Measurements from ENCODE around the gene HIRA. TPM values are rescaled to one million over a fixed set of nuclear protein-coding genes. Genes with fewer than 3 reads are reported as not detected.

HIRA gene
- total and polyA plus RNA-seq, 2 of the 8 experiments (the other 6 are each of a cell fraction or from before 2014, with no cell fraction given), result 34.9 to 67.2 TPM

GRCh38 chr22:19479355-19480172, 48.0 kb upstream of the HIRA start, which contains the start of gene CDC45:
CDC45 (plus strand) TSS chr22:19479920; CDS start chr22:19479969, 49 bp downstream.
- 2% methylated on average over 48 of the region's 50 CpGs; no CpG with 5 or more reads in 1 of the 2 experiments for WGBS, 2 experiments (ENCODE audit: extremely low coverage in 1 of 2, insufficient coverage in 1 of 2, insufficient read length in 1 of 2, insufficient replicate concordance in 2 of 2, low coverage in 1 of 2, low lambda C conversion rate in 2 of 2, missing lambda C conversion rate in 1 of 2)
- peaks cover 5% of the 10 kb centered on the region for H3K79me1 ChIP-seq (ENCODE audit: low read depth, low read length)
- H2BK120ac ChIP-seq (replicated peaks; ENCODE audit: low read depth, low read length), result peak within 1 kb of the TSS; percentile 72
- peak within 1 kb of the TSS; percentile 100 for H3K27ac ChIP-seq (ENCODE audit: low read depth, low read length)
- H3K14ac ChIP-seq (ENCODE audit: insufficient read length), result no peak within 1 kb of the TSS
- POLR2A ChIA-PET (ENCODE audit: partially characterized antibody), result interaction anchor here (0.6 to 3.7 kb wide), 36 partner anchors 9 to 369 kb away, joined by 3 to 33 read pairs (median 3); partner anchors contain the start of genes C22orf39, HIRA and MRPL40
- CTCF ChIA-PET (ENCODE audit: partially characterized antibody), result interaction anchor here (1.6 kb wide), 1 partner anchor 16 kb away, joined by 5 read pairs; no protein-coding TSS in a partner anchor
- H2AFZ ChIP-seq (ENCODE audit: low read length), result peak within 1 kb of the TSS; percentile 100
- H4K91ac ChIP-seq (replicated peaks; ENCODE audit: insufficient read length, low read length), result peak within 1 kb of the TSS; percentile 38
- H3K23ac ChIP-seq (ENCODE audit: insufficient read length), result no peak within 1 kb of the TSS
- H3K79me2 ChIP-seq (ENCODE audit: control insufficient read depth in 1 of 2, insufficient read depth in 2 of 2, low read length in 2 of 2), result peaks cover 3 to 48% of the 10 kb centered on the region in 2 experiments; a peak in 3 of 4 replicates
- peak within 1 kb of the TSS; percentile 97 for H4K5ac ChIP-seq (ENCODE audit: insufficient read length, low read depth, low read length)
- peaks cover 11 to 21% (median 14%) of the 10 kb centered on the region in 4 experiments for H3K36me3 ChIP-seq (ENCODE audit: control insufficient read depth in 2 of 4, insufficient read depth in 4 of 4, low read length in 3 of 4)
- no peak within 1 kb of the TSS for H2BK20ac ChIP-seq (ENCODE audit: low read length)
- peaks cover 14% of the 10 kb centered on the region for H3K23me2 ChIP-seq (ENCODE audit: low read depth, low read length)
- FAIRE-seq (peak; percentile 70), DNase-seq (ENCODE audit: low read depth in 1 of 2, low spot score in 2 of 2) (peak; percentile 88)
- H3K4me3 ChIP-seq (ENCODE audit: extremely low read depth in 1 of 4, insufficient read depth in 2 of 4, low read depth in 3 of 4, low read length in 4 of 4), result peak within 1 kb of the TSS; percentile 87 to 99 (median 94)
- peak within 1 kb of the TSS; percentile 94 for H2BK5ac ChIP-seq (ENCODE audit: low read depth, low read length)
- no peak within 1 kb of the TSS for H3K4ac ChIP-seq (replicated peaks; ENCODE audit: insufficient read length, low read depth, low read length)
- H4K20me1 ChIP-seq (replicated peaks in 1 of 2; ENCODE audit: control insufficient read depth in 1 of 2, insufficient read depth in 2 of 2, low read length in 2 of 2), result peaks cover 0 to 11% of the 10 kb centered on the region in 2 experiments
- peak within 1 kb of the TSS; percentile 61 to 99 for H3K4me2 ChIP-seq (ENCODE audit: insufficient read depth in 1 of 2, low read depth in 2 of 2, low read length in 2 of 2)
- H3K18ac ChIP-seq (ENCODE audit: extremely low read depth, low read length), result peak within 1 kb of the TSS; percentile 99
- peak within 1 kb of the TSS; percentile 66 for H3K56ac ChIP-seq (replicated peaks; ENCODE audit: insufficient read length, low read depth, low read length)
- peak within 1 kb of the TSS; percentile 94; the same call in 1 of the 2 replicates for H2BK12ac ChIP-seq (ENCODE audit: low read depth, low read length)
- peaks cover 0 to 8% (median 1%) of the 10 kb centered on the region in 4 experiments; a peak in 2 of 7 replicates for H3K4me1 ChIP-seq (replicated peaks in 1 of 4; ENCODE audit: control insufficient read depth in 3 of 4, insufficient read depth in 4 of 4, low read length in 3 of 4)
- no peaks in the 10 kb centered on the region for H3K9me3 ChIP-seq (ENCODE audit: insufficient read depth in 2 of 2, low read depth in 1 of 2, low read length in 1 of 2)
- H3K9ac ChIP-seq (replicated peaks in 1 of 4; ENCODE audit: extremely low read depth in 1 of 4, low read depth in 3 of 4, low read length in 3 of 4), result peak within 1 kb of the TSS; percentile 95 to 99 (median 97)
- H3K27me3 ChIP-seq (replicated peaks in 1 of 4; ENCODE audit: control insufficient read depth in 3 of 4, extremely low read depth in 1 of 4, insufficient read depth in 3 of 4, low read length in 3 of 4), result no peaks in the 10 kb centered on the region
- peak within 1 kb of the TSS; percentile 98 for H4K8ac ChIP-seq (ENCODE audit: extremely low read depth, insufficient read depth, low read length)
- H2AK5ac ChIP-seq (ENCODE audit: low read depth, low read length), result no peak within 1 kb of the TSS
- peak within 1 kb of the TSS; percentile 89; the same call in 1 of the 2 replicates for H2BK15ac ChIP-seq (ENCODE audit: low read length)
- peak; percentile 97 for TF ChIP-seq E2F6 (IDR thresholded peaks at IDR 0.05)
- no peak for TF ChIP-seq TAF7 (optimal IDR thresholded peaks at IDR 0.05; ENCODE audit: borderline replicate concordance, low read depth, low read length)
- peak; percentile 74 for TF ChIP-seq NANOG (IDR thresholded peaks at IDR 0.05; ENCODE audit: insufficient read depth, low read depth, low read length, poor library complexity, severe bottlenecking)
- TF ChIP-seq YY1 (IDR thresholded peaks at IDR 0.05; ENCODE audit: low read depth, low read length), result peak; percentile 99
- no peak for TF ChIP-seq CTBP2 (IDR thresholded peaks at IDR 0.05; ENCODE audit: borderline replicate concordance, insufficient read depth, insufficient read length, low read length)
- TF ChIP-seq, protein P1, sequence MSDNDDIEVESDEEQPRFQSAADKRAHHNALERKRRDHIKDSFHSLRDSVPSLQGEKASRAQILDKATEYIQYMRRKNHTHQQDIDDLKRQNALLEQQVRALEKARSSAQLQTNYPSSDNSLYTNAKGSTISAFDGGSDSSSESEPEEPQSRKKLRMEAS (IDR thresholded peaks at IDR 0.05), result peak; percentile 81
- no peak for TF ChIP-seq BCL11A (IDR thresholded peaks at IDR 0.05; ENCODE audit: low read depth in 2 of 2, low read length in 2 of 2)
- TF ChIP-seq RAD21 (IDR thresholded peaks at IDR 0.05 in 1 of 2, conservative IDR thresholded peaks at IDR 0.05 in 1 of 2; ENCODE audit: low read depth in 2 of 2, low read length in 2 of 2), result no peak
- TF ChIP-seq KDM4A (IDR thresholded peaks at IDR 0.05; ENCODE audit: low read depth, low read length, severe bottlenecking), result peak; percentile 67
